Kidney (tissue), 14 donors: ENCODE data around the gene RUSC2. TPM values are rescaled to one million over a fixed set of nuclear protein-coding genes. Genes with fewer than 3 reads are reported as not detected.

Experiments used
- DNase-seq, 5 donors: peaks; one replicate each; pipeline ENCODE4 v3.0.0-alpha.2; 2013 to 2020
- FAIRE-seq: peaks from 2 replicates; lab custom pipeline; 2012; peaks lifted over from hg19 to GRCh38; lab: Jason Lieb, UNC
- H3K27ac ChIP-seq, 2 donors: one replicate each; pipeline ENCODE4 v1.7.0; 2013; ENCODE audit warnings: low read depth in 2 of 2, low read length in 2 of 2, inconsistent platforms in 1 of 2
- H3K27me3 ChIP-seq: one replicate; pipeline ENCODE4 v1.7.1; 2013; ENCODE audit warnings: low read length, inconsistent platforms; ENCODE audit not compliant: control insufficient read depth, insufficient read depth
- H3K36me3 ChIP-seq, 3 donors: one replicate each; pipeline versions ENCODE4 v1.7.0 to v1.7.1; 2013; ENCODE audit warnings: low read length in 3 of 3, control low read depth in 1 of 3, inconsistent platforms in 1 of 3; ENCODE audit not compliant: insufficient read depth in 3 of 3, control insufficient read depth in 2 of 3
- H3K4me1 ChIP-seq, 3 donors: one replicate each; pipeline versions ENCODE4 v1.7.0 to v1.7.1; 2013; ENCODE audit warnings: low read length in 3 of 3, inconsistent platforms in 1 of 3, low read depth in 1 of 3; ENCODE audit not compliant: control insufficient read depth in 2 of 3, insufficient read depth in 2 of 3
- H3K4me3 ChIP-seq, 3 donors: one replicate each; pipeline versions ENCODE4 v1.7.0 to v1.8.1; 2013; ENCODE audit warnings: low read length in 3 of 3, control low read depth in 1 of 3, inconsistent platforms in 1 of 3
- H3K9ac ChIP-seq, 3 donors: one replicate each; pipeline versions ENCODE4 v1.7.0 to v1.7.1; 2013; ENCODE audit warnings: low read length in 3 of 3, control low read depth in 1 of 3, inconsistent platforms in 1 of 3
- H3K9me3 ChIP-seq, 3 donors: one replicate each; pipeline versions ENCODE4 v1.7.0 to v1.7.1; 2013; ENCODE audit warnings: low read length in 3 of 3, control low read depth in 1 of 3, inconsistent platforms in 1 of 3; ENCODE audit not compliant: control insufficient read depth in 2 of 3, insufficient read depth in 1 of 3
- intact Hi-C: fragments of 100-400 bp; cut with DNase I; formaldehyde crosslinking; loops from one replicate; pipeline ENCODE4 v1.11.1; 2022
- polyA plus RNA-seq: library from polyadenylated mRNA; stranded (reverse); fragments of 350-450 nt; fragmentation: Illumina TruSeq; extraction: RNeasy Lipid Tissue Mini Kit (QIAGEN cat#74804); gene quantifications from one replicate; pipeline ENCODE4 v1.2.3, GENCODE V29; 2014; ENCODE audit warnings: low read depth, low replicate concordance; ENCODE audit not compliant: insufficient read depth
- total RNA-seq: library from RNA; stranded (reverse); fragmentation: NEBNext Ultra II Directional; extraction: Animal tissue kit (Norgen Biotek cat#: 25700); gene quantifications from one replicate; pipeline ENCODE4 v1.2.1, GENCODE V29; 2021
- TF ChIP-seq, protein P1 (sequence below): IDR thresholded peaks from 3 replicates; pipeline ENCODE4 v1.5.1; 2012; ENCODE audit warnings: mild to moderate bottlenecking, moderate library complexity, borderline replicate concordance; ENCODE audit not compliant: insufficient read depth; ENCODE audit errors: extremely low read depth
- donor health status: control.
- donor health status: control.
- donor health status: control.
- donor health status: control.
- donor health status: control.
- donor health status: DM: yes; HTN: yes; CAD: no.
- donor health status: Normal renal cell carcinoma (clear cell type).

Gene RUSC2
- total and polyA plus RNA-seq, 2 donors from 2014 or later, result 13.4 to 27.3 TPM

- DNase-seq, result peak in 1 of 5 donors; percentile 28
- H3K27ac ChIP-seq, result peak overlapping the region; percentile 85 to 87
- H3K9me3 ChIP-seq, result no peaks in the 10 kb centered on the region
- H3K27me3 ChIP-seq, result no peaks in the 10 kb centered on the region
- H3K4me3 ChIP-seq, result no peak overlapping the region
- H3K36me3 ChIP-seq, result no peaks in the 10 kb centered on the region
- no peak for FAIRE-seq
- TF ChIP-seq, protein P1, sequence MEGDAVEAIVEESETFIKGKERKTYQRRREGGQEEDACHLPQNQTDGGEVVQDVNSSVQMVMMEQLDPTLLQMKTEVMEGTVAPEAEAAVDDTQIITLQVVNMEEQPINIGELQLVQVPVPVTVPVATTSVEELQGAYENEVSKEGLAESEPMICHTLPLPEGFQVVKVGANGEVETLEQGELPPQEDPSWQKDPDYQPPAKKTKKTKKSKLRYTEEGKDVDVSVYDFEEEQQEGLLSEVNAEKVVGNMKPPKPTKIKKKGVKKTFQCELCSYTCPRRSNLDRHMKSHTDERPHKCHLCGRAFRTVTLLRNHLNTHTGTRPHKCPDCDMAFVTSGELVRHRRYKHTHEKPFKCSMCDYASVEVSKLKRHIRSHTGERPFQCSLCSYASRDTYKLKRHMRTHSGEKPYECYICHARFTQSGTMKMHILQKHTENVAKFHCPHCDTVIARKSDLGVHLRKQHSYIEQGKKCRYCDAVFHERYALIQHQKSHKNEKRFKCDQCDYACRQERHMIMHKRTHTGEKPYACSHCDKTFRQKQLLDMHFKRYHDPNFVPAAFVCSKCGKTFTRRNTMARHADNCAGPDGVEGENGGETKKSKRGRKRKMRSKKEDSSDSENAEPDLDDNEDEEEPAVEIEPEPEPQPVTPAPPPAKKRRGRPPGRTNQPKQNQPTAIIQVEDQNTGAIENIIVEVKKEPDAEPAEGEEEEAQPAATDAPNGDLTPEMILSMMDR, result no peak
- intact Hi-C loops, result no loop called here
- peaks cover 9 to 75% (median 61%) of the 10 kb centered on the region in 3 donors for H3K4me1 ChIP-seq
- H3K9ac ChIP-seq, result peak overlapping the region in 1 of 3 donors; percentile 63
Measured at GRCh38 chr9:35519692-35520363, 29.9 kb downstream of the RUSC2 start.

- intact Hi-C loops, result no loop called here
- Histone ChIP-seq H3K27me3 (no peaks in the 10 kb centered on the region), H3K36me3 (no peaks in the 10 kb centered on the region), H3K9ac (peak overlapping the region in 1 of 3 donors; percentile 63), H3K4me1 (peaks cover 9 to 70% (median 61%) of the 10 kb centered on the region in 3 donors), H3K4me3 (no peak overlapping the region), H3K27ac (peak overlapping the region; percentile 85 to 87), H3K9me3 (no peaks in the 10 kb centered on the region)
- TF ChIP-seq, protein P1, result no peak
- FAIRE-seq (no peak), DNase-seq (peak in 2 of 5 donors; percentile 54 to 56)
Measured at GRCh38 chr9:35520364-35520710, 30.4 kb downstream of the RUSC2 start.

- TF ChIP-seq, protein P1, result no peak
- Histone ChIP-seq H3K4me1 (peaks cover 9 to 71% (median 64%) of the 10 kb centered on the region in 3 donors), H3K4me3 (peak overlapping the region in 1 of 3 donors; percentile 26), H3K9ac (peak overlapping the region in 1 of 3 donors; percentile 12), H3K36me3 (no peaks in the 10 kb centered on the region), H3K27ac (peak overlapping the region; percentile 68 to 71), H3K27me3 (no peaks in the 10 kb centered on the region), H3K9me3 (no peaks in the 10 kb centered on the region)
- intact Hi-C loops, result no loop called here
- FAIRE-seq (no peak), DNase-seq (no peak)
Measured at GRCh38 chr9:35521708-35522107, 31.8 kb downstream of the RUSC2 start.

- no peaks in the 10 kb centered on the region for H3K27me3 ChIP-seq
- TF ChIP-seq, protein P1, result no peak
- peak overlapping the region; percentile 68 to 71 for H3K27ac ChIP-seq
- H3K4me1 ChIP-seq, result peaks cover 9 to 70% (median 65%) of the 10 kb centered on the region in 3 donors
- intact Hi-C loops, result no loop called here
- no peak overlapping the region for H3K4me3 ChIP-seq
- no peak for FAIRE-seq
- H3K9me3 ChIP-seq, result no peaks in the 10 kb centered on the region
- H3K9ac ChIP-seq, result no peak overlapping the region
- no peak for DNase-seq
- no peaks in the 10 kb centered on the region for H3K36me3 ChIP-seq
Measured at GRCh38 chr9:35522187-35522586, 32.3 kb downstream of the RUSC2 start.
